Subcutaneous abdominal adipose tissue (tissue), 5 donors: ENCODE results near the gene GEMIN7.

Source experiments
- H3K27ac ChIP-seq: one replicate; pipeline ENCODE4 v1.7.0; 2013; ENCODE audit warnings: low read depth, mild to moderate bottlenecking, inconsistent platforms, low read length, moderate library complexity
- H3K27me3 ChIP-seq, 5 donors: one replicate each; pipeline ENCODE4 v1.7.0; 2013; ENCODE audit warnings: low read length in 5 of 5, inconsistent platforms in 1 of 5; ENCODE audit not compliant: control insufficient read depth in 5 of 5, insufficient read depth in 4 of 5
- H3K36me3 ChIP-seq, 5 donors: one replicate each; pipeline ENCODE4 v1.7.0; 2013; ENCODE audit warnings: low read length in 5 of 5; ENCODE audit not compliant: control insufficient read depth in 5 of 5, insufficient read depth in 5 of 5
- H3K4me1 ChIP-seq, 5 donors: one replicate each; pipeline ENCODE4 v1.7.0; 2013; ENCODE audit warnings: low read length in 5 of 5, mild to moderate bottlenecking in 3 of 5, moderate library complexity in 1 of 5; ENCODE audit not compliant: control insufficient read depth in 5 of 5, insufficient read depth in 5 of 5
- H3K4me3 ChIP-seq, 5 donors: one replicate each; pipeline ENCODE4 v1.7.0; 2013; ENCODE audit warnings: low read length in 5 of 5, low read depth in 1 of 5
- H3K9ac ChIP-seq, 5 donors: one replicate each; pipeline ENCODE4 v1.7.0; 2013; ENCODE audit warnings: low read length in 5 of 5, mild to moderate bottlenecking in 4 of 5, moderate library complexity in 3 of 5
- H3K9me3 ChIP-seq, 5 donors: one replicate each; pipeline ENCODE4 v1.7.0; 2013; ENCODE audit warnings: low read length in 5 of 5; ENCODE audit not compliant: control insufficient read depth in 5 of 5
- donor health status: healthy.
- donor health status: healthy.
- donor health status: healthy.
- donor health status: healthy.
- donor health status: healthy.

The GEMIN7 gene

GRCh38 chr19:45045671-45046353, 33.2 kb upstream of the GEMIN7 start:
- no peaks in the 10 kb centered on the region for H3K27me3 ChIP-seq
- H3K4me3 ChIP-seq: no peak overlapping the region
- peaks cover 0 to 64% (median 42%) of the 10 kb centered on the region in 5 donors for H3K36me3 ChIP-seq
- H3K9me3 ChIP-seq: no peaks in the 10 kb centered on the region
- peak overlapping the region in 1 of 5 donors; percentile 0 for H3K9ac ChIP-seq
- peaks cover 4 to 41% (median 15%) of the 10 kb centered on the region in 5 donors for H3K4me1 ChIP-seq
- H3K27ac ChIP-seq: no peak overlapping the region

GRCh38 chr19:45046355-45046754, 32.7 kb upstream of the GEMIN7 start:
- Histone ChIP-seq H3K36me3 (peaks cover 0 to 61% (median 38%) of the 10 kb centered on the region in 5 donors), H3K27me3 (no peaks in the 10 kb centered on the region), H3K9ac (peak overlapping the region in 1 of 5 donors; percentile 0), H3K27ac (no peak overlapping the region), H3K4me1 (peaks cover 4 to 36% (median 14%) of the 10 kb centered on the region in 5 donors), H3K9me3 (no peaks in the 10 kb centered on the region), H3K4me3 (no peak overlapping the region)

GRCh38 chr19:45047188-45047797, 31.8 kb upstream of the GEMIN7 start:
- Histone ChIP-seq H3K4me3 (no peak overlapping the region), H3K27ac (no peak overlapping the region), H3K9ac (no peak overlapping the region), H3K9me3 (no peaks in the 10 kb centered on the region), H3K36me3 (peaks cover 0 to 60% (median 36%) of the 10 kb centered on the region in 5 donors), H3K27me3 (no peaks in the 10 kb centered on the region), H3K4me1 (peaks cover 4 to 35% (median 19%) of the 10 kb centered on the region in 5 donors)

GRCh38 chr19:45049073-45049736, 29.9 kb upstream of the GEMIN7 start:
- peak overlapping the region in 2 of 5 donors; percentile 6 to 41 for H3K9ac ChIP-seq
- H3K9me3 ChIP-seq: no peaks in the 10 kb centered on the region
- no peak overlapping the region for H3K4me3 ChIP-seq
- no peak overlapping the region for H3K27ac ChIP-seq
- H3K4me1 ChIP-seq: peaks cover 4 to 37% (median 19%) of the 10 kb centered on the region in 5 donors
- peaks cover 0 to 60% (median 43%) of the 10 kb centered on the region in 5 donors for H3K36me3 ChIP-seq
- no peaks in the 10 kb centered on the region for H3K27me3 ChIP-seq

- no peak overlapping the region for H3K4me3 ChIP-seq
- peaks cover 0 to 60% (median 43%) of the 10 kb centered on the region in 5 donors for H3K36me3 ChIP-seq
- no peak overlapping the region for H3K9ac ChIP-seq
- peaks cover 4 to 35% (median 19%) of the 10 kb centered on the region in 5 donors for H3K4me1 ChIP-seq
- H3K27ac ChIP-seq: no peak overlapping the region
- no peaks in the 10 kb centered on the region for H3K27me3 ChIP-seq
- H3K9me3 ChIP-seq: no peaks in the 10 kb centered on the region
Observed at GRCh38 chr19:45050036-45050435, 29.0 kb upstream of the GEMIN7 start.

- Histone ChIP-seq H3K4me1 (peaks cover 4 to 25% (median 14%) of the 10 kb centered on the region in 5 donors), H3K9me3 (no peaks in the 10 kb centered on the region), H3K36me3 (peaks cover 0 to 64% (median 45%) of the 10 kb centered on the region in 5 donors), H3K27ac (no peak overlapping the region), H3K27me3 (no peaks in the 10 kb centered on the region), H3K4me3 (no peak overlapping the region), H3K9ac (no peak overlapping the region)
Observed at GRCh38 chr19:45051929-45052579, 27.0 kb upstream of the GEMIN7 start.

- Histone ChIP-seq H3K4me3 (no peak overlapping the region), H3K4me1 (peaks cover 0 to 7% (median 4%) of the 10 kb centered on the region in 5 donors), H3K27me3 (no peaks in the 10 kb centered on the region), H3K9ac (no peak overlapping the region), H3K9me3 (no peaks in the 10 kb centered on the region), H3K27ac (no peak overlapping the region), H3K36me3 (peaks cover 0 to 96% (median 92%) of the 10 kb centered on the region in 5 donors)
Observed at GRCh38 chr19:45056831-45057230, 22.2 kb upstream of the GEMIN7 start.

GRCh38 chr19:45057444-45057843, 21.6 kb upstream of the GEMIN7 start:
- Histone ChIP-seq H3K4me1 (peaks cover 0 to 1% (median 0%) of the 10 kb centered on the region in 5 donors), H3K9ac (no peak overlapping the region), H3K4me3 (no peak overlapping the region), H3K36me3 (peaks cover 0 to 93% (median 92%) of the 10 kb centered on the region in 5 donors), H3K27ac (no peak overlapping the region), H3K27me3 (no peaks in the 10 kb centered on the region), H3K9me3 (no peaks in the 10 kb centered on the region)

GRCh38 chr19:45058622-45059159, 20.4 kb upstream of the GEMIN7 start:
- H3K4me1 ChIP-seq: no peaks in the 10 kb centered on the region
- H3K36me3 ChIP-seq: peaks cover 0 to 94% (median 90%) of the 10 kb centered on the region in 5 donors
- H3K4me3 ChIP-seq: no peak overlapping the region
- H3K27ac ChIP-seq: no peak overlapping the region
- no peaks in the 10 kb centered on the region for H3K27me3 ChIP-seq
- no peak overlapping the region for H3K9ac ChIP-seq
- H3K9me3 ChIP-seq: no peaks in the 10 kb centered on the region
